IMR-90 (cell line): ENCODE data around the gene KCNMA1. TPM values are rescaled to one million over a fixed set of nuclear protein-coding genes. Genes with fewer than 3 reads are reported as not detected.

Experiments
- ATAC-seq: fragments of 200-7000 bp; cut with Tn5 transposase; 2 replicates; pipeline ENCODE4 v1.9.1; 2020; ENCODE audit warnings: low read depth, mild to moderate bottlenecking, moderate library complexity
- BruUV-seq: library from RNA; stranded (reverse); fragments of 400-500 nt; replicated peaks from 2 replicates; lab custom pipeline; 2021; lab: Mats Ljungman, UMichigan
- CTCF ChIA-PET: fragments of 300-600 bp; formaldehyde crosslinking; extraction: SDS; loops from one replicate; lab custom pipeline; 2021; ENCODE audit warnings: antibody characterized with exemption; lab: Yijun Ruan, JAX
- POLR2A ChIA-PET: fragments of 300-600 bp; sonication (Branson Sonifier 250); formaldehyde crosslinking; loops from one replicate; lab custom pipeline; 2022; ENCODE audit warnings: antibody characterized with exemption; ENCODE audit not compliant: unreplicated experiment; lab: Charles Lee
- DNase-seq: peaks from one replicate; pipeline ENCODE4 v3.0.0; 2013
- H2AFZ ChIP-seq: replicated peaks from 2 replicates; pipeline ENCODE3; 2013; ENCODE audit warnings: low read length, mild to moderate bottlenecking; ENCODE audit not compliant: poor library complexity
- H2AK5ac ChIP-seq: 2 replicates; pipeline ENCODE4 v1.6.1; 2013; ENCODE audit warnings: low read depth, low read length, inconsistent platforms
- H2AK9ac ChIP-seq: replicated peaks from 2 replicates; pipeline ENCODE3; 2013; ENCODE audit warnings: mild to moderate bottlenecking, low read depth, low read length, moderate library complexity; ENCODE audit not compliant: poor library complexity
- H2BK120ac ChIP-seq: 2 replicates; pipeline ENCODE4 v1.6.1; 2013; ENCODE audit warnings: low read depth, low read length, inconsistent platforms
- H2BK15ac ChIP-seq: 3 replicates; pipeline ENCODE4 v1.6.1; 2013; ENCODE audit warnings: low read depth, low read length, inconsistent platforms
- H2BK20ac ChIP-seq: 2 replicates; pipeline ENCODE4 v1.6.1; 2013; ENCODE audit warnings: low read depth, mild to moderate bottlenecking, inconsistent platforms, low read length, moderate library complexity
- H2BK5ac ChIP-seq: 2 replicates; pipeline ENCODE4 v1.6.1; 2013; ENCODE audit warnings: mild to moderate bottlenecking, low read depth, low read length, inconsistent platforms; ENCODE audit not compliant: poor library complexity, severe bottlenecking
- H3K14ac ChIP-seq: replicated peaks from 2 replicates; pipeline ENCODE4 v1.6.1; 2013; ENCODE audit warnings: low read depth, low read length, inconsistent platforms
- H3K18ac ChIP-seq: 2 replicates; pipeline ENCODE4 v1.6.1; 2013; ENCODE audit warnings: low read depth, low read length, control low read depth
- H3K23ac ChIP-seq: 2 replicates; pipeline ENCODE4 v1.6.1; 2013; ENCODE audit warnings: low read depth, low read length, inconsistent platforms
- H3K27ac ChIP-seq: 2 replicates; pipeline ENCODE4 v1.5.1; 2013; ENCODE audit warnings: mild to moderate bottlenecking, control low read depth, low read length; ENCODE audit not compliant: insufficient read depth
- H3K27me3 ChIP-seq: 2 replicates; pipeline ENCODE4 v1.6.1; 2013; ENCODE audit warnings: low read length; ENCODE audit not compliant: control insufficient read depth, insufficient read depth
- H3K36me3 ChIP-seq: 2 replicates; pipeline ENCODE4 v1.6.1; 2013; ENCODE audit warnings: low read length, mixed read lengths; ENCODE audit not compliant: control insufficient read depth, insufficient read depth
- H3K4ac ChIP-seq: 2 replicates; pipeline ENCODE4 v1.6.1; 2013; ENCODE audit warnings: low read depth, low read length, inconsistent platforms
- H3K4me1 ChIP-seq: 2 replicates; pipeline ENCODE4 v1.6.1; 2013; ENCODE audit warnings: low read length, mixed read lengths; ENCODE audit not compliant: control insufficient read depth, insufficient read depth
- H3K4me2 ChIP-seq: 2 replicates; pipeline ENCODE4 v1.6.1; 2013; ENCODE audit warnings: low read depth, mild to moderate bottlenecking, control low read depth, low read length, moderate library complexity
- H3K4me3 ChIP-seq: 2 replicates; pipeline ENCODE4 v1.5.1; 2013; ENCODE audit warnings: low read depth, mild to moderate bottlenecking, control low read depth, low read length, moderate library complexity; ENCODE audit not compliant: insufficient read depth
- H3K56ac ChIP-seq: 2 replicates; pipeline ENCODE4 v1.6.1; 2013; ENCODE audit warnings: low read length, inconsistent platforms; ENCODE audit not compliant: insufficient read depth; ENCODE audit errors: extremely low read depth
- H3K79me1 ChIP-seq, 2 experiments: 2 replicates each; pipeline ENCODE4 v1.6.1; 2013; ENCODE audit warnings: low read length in 2 of 2, inconsistent platforms in 1 of 2, low read depth in 1 of 2
- H3K9ac ChIP-seq: 2 replicates; pipeline ENCODE4 v1.6.1; 2013; ENCODE audit warnings: low read depth, low read length, control low read depth
- H3K9me1 ChIP-seq: 2 replicates; pipeline ENCODE4 v1.6.1; 2013; ENCODE audit warnings: low read length, inconsistent platforms; ENCODE audit not compliant: insufficient read depth
- H3K9me3 ChIP-seq: 2 replicates; pipeline ENCODE4 v1.6.1; 2013; ENCODE audit warnings: low read length; ENCODE audit not compliant: control insufficient read depth, insufficient read depth
- H4K20me1 ChIP-seq: 2 replicates; pipeline ENCODE4 v1.6.1; 2013; ENCODE audit warnings: low read length, inconsistent platforms; ENCODE audit not compliant: insufficient read depth
- H4K5ac ChIP-seq: 2 replicates; pipeline ENCODE4 v1.6.1; 2013; ENCODE audit warnings: mild to moderate bottlenecking, low read depth, low read length, control low read depth
- H4K8ac ChIP-seq, 2 experiments: 2 replicates each; pipeline ENCODE4 v1.6.1; 2013; ENCODE audit warnings: low read depth in 2 of 2, low read length in 2 of 2, control low read depth in 1 of 2, inconsistent platforms in 1 of 2
- H4K91ac ChIP-seq: 2 replicates; pipeline ENCODE4 v1.6.1; 2013; ENCODE audit warnings: low read depth, low read length, inconsistent platforms; ENCODE audit not compliant: insufficient read depth
- BHLHE40 ChIP-seq: fragments of 150-350 bp; IDR thresholded peaks from 2 replicates; pipeline ENCODE4 v1.6.1; 2016; ENCODE audit warnings: mild to moderate bottlenecking, low read depth, low read length
- CHD1 ChIP-seq: IDR thresholded peaks from 2 replicates; pipeline ENCODE4 v1.6.1; 2012; ENCODE audit warnings: low read depth, low read length, improper control_type of control experiment
- POLR2A ChIP-seq: IDR thresholded peaks from 2 replicates; pipeline ENCODE4 v1.6.1; 2012; ENCODE audit warnings: mild to moderate bottlenecking, low read depth, low read length
- RCOR1 ChIP-seq: IDR thresholded peaks from 2 replicates; pipeline ENCODE4 v1.6.1; 2012; ENCODE audit warnings: mild to moderate bottlenecking, low read length, improper control_type of control experiment; ENCODE audit not compliant: insufficient replicate concordance
- SMC3 ChIP-seq: fragments of 150-350 bp; IDR thresholded peaks from 2 replicates; pipeline ENCODE4 v1.6.1; 2016; ENCODE audit warnings: low read depth, mild to moderate bottlenecking, antibody characterized with exemption, low read length, moderate library complexity
- WGBS, 2 experiments: methylation state at CpG; one replicate each; pipeline versions ENCODE4 v1.1.5 to v1.1.7; 2013; ENCODE audit warnings: missing lambda C conversion rate in 2 of 2; ENCODE audit not compliant: insufficient read length in 1 of 2; ENCODE audit errors: extremely low coverage in 2 of 2; 5-methylcytosine and 5-hydroxymethylcytosine counted together
- dilution Hi-C: fragments of 300-500 bp; cut with HindIII; formaldehyde crosslinking; loops from one replicate; pipeline ENCODE4 v1.14.3; 2018; ENCODE audit warnings: low sequenced_read_pairs; ENCODE audit not compliant: unreplicated experiment
- in situ Hi-C: fragments of 300-500 bp; cut with MboI; formaldehyde crosslinking; loops from 3 replicates; pipeline ENCODE4 v1.14.3; 2019; ENCODE audit warnings: low sequenced_read_pairs, inconsistent platforms, mixed read lengths
- intact Hi-C: fragments of 100-400 bp; cut with micrococcal nuclease; formaldehyde crosslinking; loops from 2 replicates; pipeline ENCODE4 v1.10.0; 2022
- polyA plus RNA-seq, 3 experiments: library from polyadenylated mRNA; depleted of rRNA; stranded (reverse); fragments of >200 nt; gene quantifications; 2 replicates each; pipeline ENCODE4 v1.2.3, GENCODE V29; 2012; ENCODE audit warnings: low replicate concordance in 1 of 3
- total RNA-seq: library from RNA; depleted of rRNA; stranded (reverse); fragments of >200 nt; gene quantifications from 2 replicates; pipeline ENCODE4 v1.2.3, GENCODE V29; 2012
- TF ChIP-seq, protein P1 (sequence below): fragments of 150-350 bp; IDR thresholded peaks from 2 replicates; pipeline ENCODE4 v1.6.1; 2016; ENCODE audit warnings: low read depth, mild to moderate bottlenecking, low read length, moderate library complexity, borderline replicate concordance
- TF ChIP-seq, protein P2 (sequence below): conservative IDR thresholded peaks from 2 replicates; pipeline ENCODE4 v1.5.1; 2012; ENCODE audit warnings: mild to moderate bottlenecking, low read depth, low read length, improper control_type of control experiment
- TF ChIP-seq, protein P3 (sequence below): fragments of 150-350 bp; IDR thresholded peaks from 2 replicates; pipeline ENCODE4 v1.6.1; 2017; ENCODE audit warnings: mild to moderate bottlenecking, antibody characterized with exemption, low read length, low read depth

Gene KCNMA1
- total and polyA plus RNA-seq, 2 of the 4 experiments (the other 2 are of a cell fraction): 25.6 to 29.6 TPM

DNA sequence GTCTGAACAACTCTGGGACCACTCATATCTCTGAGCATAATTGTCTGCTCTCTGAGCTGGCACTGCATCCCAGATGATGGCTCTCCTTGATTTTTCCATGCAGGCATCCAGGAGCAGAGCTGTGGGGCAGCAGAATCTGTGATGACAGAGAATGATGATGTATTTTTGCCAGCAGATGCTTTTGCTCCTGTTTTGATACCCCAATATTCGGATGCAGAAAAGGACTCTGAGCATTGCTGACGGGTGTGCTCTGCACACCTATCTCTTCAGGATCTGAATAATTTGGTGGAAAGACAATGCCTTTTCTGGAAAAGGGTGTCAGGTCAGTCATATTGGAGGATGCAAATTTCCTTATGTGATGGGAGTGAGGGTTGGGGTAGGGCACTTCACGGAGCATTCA lies 735.9 kb downstream of the KCNMA1 start:
- H3K9me3 ChIP-seq: no peaks in the 10 kb centered on the region
- intact Hi-C loops: no loop called here
- dilution Hi-C loops: no loop called here
- H2AK9ac ChIP-seq: no peak overlapping the region
- H4K5ac ChIP-seq: no peak overlapping the region
- ChIA-PET POLR2A (no interaction called here), CTCF (no interaction called here)
- no peaks in the 10 kb centered on the region for H3K36me3 ChIP-seq
- no peak overlapping the region for H2AK5ac ChIP-seq
- TF ChIP-seq POLR2A: no peak
- no peak for TF ChIP-seq CHD1
- TF ChIP-seq, protein P1, sequence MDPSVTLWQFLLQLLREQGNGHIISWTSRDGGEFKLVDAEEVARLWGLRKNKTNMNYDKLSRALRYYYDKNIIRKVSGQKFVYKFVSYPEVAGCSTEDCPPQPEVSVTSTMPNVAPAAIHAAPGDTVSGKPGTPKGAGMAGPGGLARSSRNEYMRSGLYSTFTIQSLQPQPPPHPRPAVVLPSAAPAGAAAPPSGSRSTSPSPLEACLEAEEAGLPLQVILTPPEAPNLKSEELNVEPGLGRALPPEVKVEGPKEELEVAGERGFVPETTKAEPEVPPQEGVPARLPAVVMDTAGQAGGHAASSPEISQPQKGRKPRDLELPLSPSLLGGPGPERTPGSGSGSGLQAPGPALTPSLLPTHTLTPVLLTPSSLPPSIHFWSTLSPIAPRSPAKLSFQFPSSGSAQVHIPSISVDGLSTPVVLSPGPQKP: no peak
- TF ChIP-seq, protein P2, sequence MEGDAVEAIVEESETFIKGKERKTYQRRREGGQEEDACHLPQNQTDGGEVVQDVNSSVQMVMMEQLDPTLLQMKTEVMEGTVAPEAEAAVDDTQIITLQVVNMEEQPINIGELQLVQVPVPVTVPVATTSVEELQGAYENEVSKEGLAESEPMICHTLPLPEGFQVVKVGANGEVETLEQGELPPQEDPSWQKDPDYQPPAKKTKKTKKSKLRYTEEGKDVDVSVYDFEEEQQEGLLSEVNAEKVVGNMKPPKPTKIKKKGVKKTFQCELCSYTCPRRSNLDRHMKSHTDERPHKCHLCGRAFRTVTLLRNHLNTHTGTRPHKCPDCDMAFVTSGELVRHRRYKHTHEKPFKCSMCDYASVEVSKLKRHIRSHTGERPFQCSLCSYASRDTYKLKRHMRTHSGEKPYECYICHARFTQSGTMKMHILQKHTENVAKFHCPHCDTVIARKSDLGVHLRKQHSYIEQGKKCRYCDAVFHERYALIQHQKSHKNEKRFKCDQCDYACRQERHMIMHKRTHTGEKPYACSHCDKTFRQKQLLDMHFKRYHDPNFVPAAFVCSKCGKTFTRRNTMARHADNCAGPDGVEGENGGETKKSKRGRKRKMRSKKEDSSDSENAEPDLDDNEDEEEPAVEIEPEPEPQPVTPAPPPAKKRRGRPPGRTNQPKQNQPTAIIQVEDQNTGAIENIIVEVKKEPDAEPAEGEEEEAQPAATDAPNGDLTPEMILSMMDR: no peak
- no peak for TF ChIP-seq RCOR1
- no peak for TF ChIP-seq BHLHE40
- TF ChIP-seq, protein P3, sequence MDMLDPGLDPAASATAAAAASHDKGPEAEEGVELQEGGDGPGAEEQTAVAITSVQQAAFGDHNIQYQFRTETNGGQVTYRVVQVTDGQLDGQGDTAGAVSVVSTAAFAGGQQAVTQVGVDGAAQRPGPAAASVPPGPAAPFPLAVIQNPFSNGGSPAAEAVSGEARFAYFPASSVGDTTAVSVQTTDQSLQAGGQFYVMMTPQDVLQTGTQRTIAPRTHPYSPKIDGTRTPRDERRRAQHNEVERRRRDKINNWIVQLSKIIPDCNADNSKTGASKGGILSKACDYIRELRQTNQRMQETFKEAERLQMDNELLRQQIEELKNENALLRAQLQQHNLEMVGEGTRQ: no peak
- no peak for TF ChIP-seq SMC3
- no peak overlapping the region for H3K27ac ChIP-seq
- no peak overlapping the region for H3K4me3 ChIP-seq
- no TSS peak for BruUV-seq
- H3K4me2 ChIP-seq: no peak overlapping the region
- ATAC-seq: no peak
- H3K14ac ChIP-seq: no peak overlapping the region
- H2BK120ac ChIP-seq: no peak overlapping the region
- no peaks in the 10 kb centered on the region for H3K4me1 ChIP-seq
- H2BK5ac ChIP-seq: no peak overlapping the region
- H3K4ac ChIP-seq: no peak overlapping the region
- H3K27me3 ChIP-seq: no peaks in the 10 kb centered on the region
- H2BK15ac ChIP-seq: no peak overlapping the region
- no peak overlapping the region for H3K18ac ChIP-seq
- no peak overlapping the region for H4K8ac ChIP-seq
- no peak for DNase-seq
- no peaks in the 10 kb centered on the region for H4K20me1 ChIP-seq
- no peak overlapping the region for H2AFZ ChIP-seq
- H3K9me1 ChIP-seq: peaks cover 4% of the 10 kb centered on the region; the same call in 1 of the 2 replicates
- WGBS, 2 experiments: no CpG with 5 or more reads among the region's 3 CpGs
- no peak overlapping the region for H3K56ac ChIP-seq
- no peak overlapping the region for H3K23ac ChIP-seq
- no peaks in the 10 kb centered on the region for H3K79me1 ChIP-seq
- H3K9ac ChIP-seq: no peak overlapping the region
- H4K91ac ChIP-seq: no peak overlapping the region
- in situ Hi-C loops: no loop called here
- H2BK20ac ChIP-seq: no peak overlapping the region
